HG03460 (cell line): Measurements from ENCODE around the gene ITPK1.

Experiments
- ATAC-seq: cut with Tn5 transposase; IDR thresholded peaks from one replicate; pipeline ENCODE4 v1.9.1; 2021; ENCODE audit not compliant: unreplicated experiment

Gene ITPK1

GRCh38 chr14:93012506-93012905, 103.2 kb downstream of the ITPK1 start:
- ATAC-seq: no peak

DNA sequence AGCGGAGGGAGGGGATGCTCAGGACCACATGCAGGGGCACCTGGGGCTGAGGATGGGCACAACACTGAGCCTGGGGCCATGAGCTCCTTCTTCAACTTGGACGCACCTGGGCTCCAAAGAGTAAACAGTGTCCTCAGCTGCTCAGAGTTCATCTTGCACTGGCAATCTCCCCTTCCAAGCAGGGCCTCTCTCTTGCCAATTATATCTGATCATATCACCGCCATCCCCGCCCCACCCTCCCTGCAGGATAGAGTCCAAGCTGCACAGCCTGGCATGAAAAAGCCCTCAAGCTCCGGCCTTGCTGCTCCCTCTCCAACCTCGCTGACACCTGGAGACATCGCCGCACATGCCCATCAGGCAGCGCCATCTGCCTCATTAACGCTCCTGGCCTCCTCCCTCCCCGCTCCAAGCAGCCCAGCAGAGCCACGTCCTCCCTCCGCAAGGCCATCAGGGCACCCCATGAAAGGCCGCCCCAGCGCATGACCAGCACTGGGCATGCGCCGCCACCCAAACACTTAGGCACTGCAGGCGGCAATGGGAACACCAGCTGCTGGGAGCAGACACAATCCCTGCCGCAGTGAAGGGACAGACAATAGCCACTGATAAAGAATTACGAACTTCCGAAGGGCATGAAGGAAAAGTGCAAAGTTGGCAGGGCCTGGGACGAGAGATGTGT, 103.9 kb downstream of the ITPK1 start:
- ATAC-seq: no peak

DNA sequence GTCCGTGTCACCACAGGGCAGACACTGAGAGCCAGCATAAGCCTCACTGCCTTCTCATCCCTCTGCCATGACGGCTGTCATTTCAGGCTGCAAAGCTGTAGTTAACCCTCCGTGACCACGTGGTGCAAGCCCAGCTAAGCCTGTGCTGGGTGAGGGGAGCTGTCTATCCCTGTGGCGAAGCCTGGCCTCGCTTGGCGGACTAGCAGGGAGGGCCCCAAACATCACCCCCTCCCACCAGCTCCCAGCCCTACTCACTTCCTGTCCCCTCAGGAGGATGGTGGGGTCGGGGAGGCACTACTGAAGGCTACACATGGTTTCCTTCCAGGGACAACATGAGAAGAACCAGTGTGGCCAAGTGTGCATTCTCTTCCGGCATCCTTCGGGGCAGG, 104.6 kb downstream of the ITPK1 start:
- ATAC-seq: no peak

DNA sequence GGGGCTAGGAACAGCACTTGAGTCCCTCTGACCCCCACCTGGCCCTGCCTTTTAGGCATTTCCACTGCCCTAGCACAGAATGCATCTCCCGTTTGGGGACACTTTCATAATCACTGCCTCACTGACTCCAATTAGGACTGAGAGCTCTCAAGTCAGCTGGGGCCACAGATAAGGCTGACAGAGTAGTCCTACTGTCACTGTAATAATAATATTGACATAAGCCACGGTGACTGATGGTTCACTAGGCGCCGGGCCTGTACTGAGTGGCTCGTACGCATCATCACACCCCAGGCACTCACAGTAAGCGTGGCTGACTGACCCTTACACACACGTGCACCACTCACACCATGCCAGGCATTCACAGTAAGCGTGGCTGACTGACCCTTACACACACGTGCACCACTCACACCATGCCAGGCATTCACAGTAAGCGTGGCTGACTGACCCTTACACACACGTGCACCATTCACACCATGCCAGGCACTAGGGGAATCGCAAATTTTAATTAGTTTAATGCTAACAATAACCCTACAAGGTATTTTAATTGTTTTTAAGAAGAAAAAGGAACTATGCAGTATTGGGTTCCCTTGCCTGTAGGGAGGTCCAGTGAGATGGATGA, 105.1 kb downstream of the ITPK1 start:
- ATAC-seq: no peak

DNA sequence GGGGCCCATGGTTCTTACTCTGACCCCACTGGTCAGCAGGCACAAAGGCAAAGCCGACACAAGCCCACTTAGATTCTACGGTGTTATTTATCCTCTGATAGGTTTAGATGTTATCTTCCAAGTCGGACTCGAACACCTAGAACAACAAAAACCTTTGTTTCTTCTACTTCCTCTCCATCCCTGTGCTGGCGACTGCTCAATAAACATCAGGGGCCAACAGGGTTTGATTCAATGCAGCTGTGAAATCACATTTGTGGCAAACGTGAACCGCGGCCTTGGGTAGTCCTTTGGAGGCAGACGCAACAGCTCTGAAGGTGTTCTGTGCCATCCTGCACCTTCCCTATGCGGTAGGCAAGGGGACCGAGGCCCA, 105.6 kb downstream of the ITPK1 start:
- ATAC-seq: no peak

DNA sequence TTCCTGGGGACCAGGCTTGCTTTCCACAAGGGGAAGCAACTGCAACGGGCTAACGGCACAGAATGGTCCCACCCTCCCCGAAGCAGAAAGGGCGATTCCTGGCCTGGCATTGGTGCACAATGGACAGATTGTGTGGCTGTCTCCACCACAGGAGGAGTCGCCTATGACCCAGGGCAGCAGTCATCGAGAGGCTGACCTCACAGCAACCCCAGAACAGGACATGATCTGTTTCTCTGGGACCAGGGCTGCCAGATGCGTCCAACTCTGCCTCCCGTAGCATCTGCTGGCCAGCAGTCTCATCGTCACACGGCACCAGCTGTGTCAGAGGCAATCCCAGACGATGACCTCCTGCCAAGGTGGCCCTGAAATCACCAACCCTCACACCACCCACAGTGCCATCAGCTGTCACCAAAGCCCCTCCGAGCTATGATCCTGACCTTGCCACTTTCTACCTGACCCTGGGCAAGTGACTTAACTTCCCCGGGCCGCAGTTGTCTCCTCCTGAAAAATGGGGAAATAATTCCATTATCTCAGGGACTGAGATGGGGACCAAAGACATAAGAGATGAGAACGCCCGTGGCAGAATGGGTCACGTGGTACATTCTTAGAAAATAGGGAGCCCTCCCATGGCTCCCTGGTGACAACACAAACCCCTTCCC, 106.1 kb downstream of the ITPK1 start:
- no peak for ATAC-seq

DNA sequence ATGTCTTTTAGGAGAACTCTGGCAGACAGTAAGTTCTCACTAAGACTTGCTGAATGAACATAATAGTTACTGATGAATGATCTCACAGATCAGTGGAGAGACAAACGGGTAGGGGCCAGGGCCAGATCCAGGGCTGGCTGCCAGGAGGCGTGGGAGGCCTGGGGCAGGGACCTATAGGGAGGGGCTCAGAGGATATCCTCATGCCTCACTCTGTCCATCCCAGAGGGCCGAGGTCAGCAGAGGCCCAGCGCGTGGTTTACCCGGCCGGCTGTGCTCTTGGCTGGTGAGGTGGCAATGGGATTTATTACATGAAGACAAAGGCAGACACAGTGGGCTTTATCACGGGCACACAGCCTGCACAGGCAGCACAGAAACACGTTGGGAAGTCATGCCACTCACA, 107.3 kb downstream of the ITPK1 start:
- ATAC-seq: no peak

- ATAC-seq: no peak
These were observed 108.3 kb downstream of the ITPK1 start for GRCh38 chr14:93007225-93007997.

DNA sequence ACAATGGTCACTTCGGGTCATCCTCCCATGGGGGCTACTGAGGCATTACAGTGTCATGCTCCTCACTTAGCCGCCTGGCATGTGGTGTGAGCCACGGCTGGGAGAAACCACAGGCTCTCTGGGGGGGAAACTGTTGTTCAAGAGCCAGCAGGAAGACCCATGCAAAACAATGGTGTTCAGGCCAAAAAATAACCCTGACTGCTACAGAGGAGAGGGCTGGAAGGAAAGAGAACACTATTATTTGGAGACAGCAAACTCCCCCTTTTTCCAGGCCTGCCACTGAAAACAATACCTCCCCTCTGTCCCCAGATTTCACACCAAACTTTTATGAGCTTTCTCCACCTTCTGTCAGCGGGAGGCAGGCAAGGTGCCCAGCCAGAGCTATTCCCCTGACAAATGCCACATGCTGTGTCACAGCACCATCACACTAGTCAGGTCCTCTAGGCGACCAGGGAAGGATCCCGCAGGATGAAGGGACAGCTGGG, 109.1 kb downstream of the ITPK1 start:
- no peak for ATAC-seq

DNA sequence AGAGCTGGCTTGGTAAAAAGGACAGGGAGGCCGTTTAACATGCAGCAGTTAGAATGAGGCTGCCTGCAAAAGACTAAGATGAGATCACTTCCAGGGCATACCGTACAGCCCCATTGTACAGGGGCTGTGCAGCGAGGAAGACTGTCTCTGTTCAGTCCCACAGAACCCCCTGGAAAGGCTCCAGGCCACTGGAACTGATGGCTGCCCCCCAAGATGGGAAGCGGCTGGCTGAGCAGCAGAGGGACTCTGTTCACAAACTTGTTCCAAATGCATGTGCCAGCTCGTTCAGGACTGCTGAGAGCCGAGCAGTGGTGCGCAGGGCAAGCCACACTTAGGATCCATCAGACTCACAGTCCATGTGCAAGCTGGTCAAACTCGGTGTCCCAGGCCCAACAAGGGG, 109.9 kb downstream of the ITPK1 start:
- no peak for ATAC-seq

- ATAC-seq: no peak
These were observed 110.5 kb downstream of the ITPK1 start for GRCh38 chr14:93005135-93005813.

- ATAC-seq: no peak
These were observed 111.0 kb downstream of the ITPK1 start for GRCh38 chr14:93004699-93005082.

DNA sequence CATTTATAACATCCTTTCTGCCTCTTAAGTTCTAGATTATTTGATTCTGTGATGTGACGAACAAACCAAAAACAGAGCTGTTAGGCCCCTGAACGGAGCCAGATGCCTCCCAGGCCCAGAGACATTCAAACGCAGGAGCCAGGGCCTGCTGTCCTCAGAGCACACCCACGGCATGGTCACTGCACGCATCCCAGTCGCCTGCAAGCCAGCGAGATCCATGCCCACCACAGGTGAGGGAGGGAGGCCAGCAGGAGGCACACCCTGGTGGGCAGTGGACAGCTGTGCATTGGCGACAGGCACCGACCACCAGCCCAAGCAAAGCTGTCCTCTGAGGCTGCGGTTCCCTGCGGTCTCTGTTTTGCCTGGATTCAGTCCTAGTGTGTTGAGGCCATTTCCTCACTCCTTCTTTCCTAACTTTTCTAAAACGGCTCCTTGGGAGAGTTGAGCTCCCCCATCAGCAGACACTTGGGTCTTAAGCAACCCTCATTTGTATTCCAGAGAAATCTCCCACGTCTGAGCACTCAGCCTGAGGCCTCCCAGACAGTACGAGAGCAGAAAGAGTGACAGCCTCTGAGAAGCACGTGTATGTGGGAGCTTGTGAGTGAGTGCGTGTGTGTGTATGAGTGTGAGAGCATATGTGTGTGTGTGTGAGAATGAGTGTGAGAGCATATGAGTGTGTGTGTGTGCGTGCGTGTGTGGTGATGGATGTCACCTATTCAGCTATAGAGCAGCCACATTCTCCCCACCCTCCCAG, 111.6 kb downstream of the ITPK1 start:
- no peak for ATAC-seq

DNA sequence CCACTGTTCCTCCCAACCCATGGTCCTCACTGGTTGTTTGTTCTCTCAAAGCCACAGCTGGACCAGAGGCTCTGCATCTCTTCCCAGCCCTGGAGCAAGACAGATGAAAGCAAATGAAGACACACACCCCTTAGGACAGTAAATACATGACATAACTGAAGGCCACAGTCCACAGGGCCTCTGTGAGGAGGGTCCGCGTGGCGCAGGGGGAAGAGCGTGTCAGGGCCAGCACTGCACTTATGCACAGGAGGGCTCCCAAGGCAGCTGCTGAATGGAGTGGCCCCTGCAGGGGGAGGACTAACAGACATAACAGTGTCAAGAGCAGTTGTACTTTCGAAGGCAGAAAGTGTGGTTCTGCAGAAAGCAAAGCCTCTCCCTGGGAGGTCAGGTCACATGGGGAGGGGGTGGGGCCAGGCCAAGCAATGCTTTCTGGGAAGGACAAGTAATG, 112.8 kb downstream of the ITPK1 start:
- ATAC-seq: no peak

- ATAC-seq: no peak
These were observed 113.7 kb downstream of the ITPK1 start for GRCh38 chr14:93002049-93002448.

DNA sequence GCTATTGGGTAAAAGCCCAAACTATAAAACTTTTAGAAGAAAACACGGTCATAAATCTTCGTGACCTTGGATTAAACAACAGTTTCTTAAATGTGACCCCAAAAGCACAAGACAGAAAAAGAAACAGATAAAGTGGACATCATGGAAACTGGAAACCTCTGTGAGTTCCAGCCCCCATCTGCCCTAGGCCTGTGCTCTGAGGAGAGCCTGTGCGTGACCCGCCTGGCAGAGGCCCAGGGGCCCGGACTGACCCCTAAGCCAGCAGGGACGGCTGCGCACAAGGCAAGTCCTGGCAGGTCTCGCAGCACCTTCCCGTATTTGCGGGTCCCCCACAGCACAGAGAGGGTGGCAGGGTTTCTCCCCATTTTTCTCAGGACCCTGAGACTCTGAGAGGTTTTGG, 116.8 kb downstream of the ITPK1 start:
- ATAC-seq: no peak

DNA sequence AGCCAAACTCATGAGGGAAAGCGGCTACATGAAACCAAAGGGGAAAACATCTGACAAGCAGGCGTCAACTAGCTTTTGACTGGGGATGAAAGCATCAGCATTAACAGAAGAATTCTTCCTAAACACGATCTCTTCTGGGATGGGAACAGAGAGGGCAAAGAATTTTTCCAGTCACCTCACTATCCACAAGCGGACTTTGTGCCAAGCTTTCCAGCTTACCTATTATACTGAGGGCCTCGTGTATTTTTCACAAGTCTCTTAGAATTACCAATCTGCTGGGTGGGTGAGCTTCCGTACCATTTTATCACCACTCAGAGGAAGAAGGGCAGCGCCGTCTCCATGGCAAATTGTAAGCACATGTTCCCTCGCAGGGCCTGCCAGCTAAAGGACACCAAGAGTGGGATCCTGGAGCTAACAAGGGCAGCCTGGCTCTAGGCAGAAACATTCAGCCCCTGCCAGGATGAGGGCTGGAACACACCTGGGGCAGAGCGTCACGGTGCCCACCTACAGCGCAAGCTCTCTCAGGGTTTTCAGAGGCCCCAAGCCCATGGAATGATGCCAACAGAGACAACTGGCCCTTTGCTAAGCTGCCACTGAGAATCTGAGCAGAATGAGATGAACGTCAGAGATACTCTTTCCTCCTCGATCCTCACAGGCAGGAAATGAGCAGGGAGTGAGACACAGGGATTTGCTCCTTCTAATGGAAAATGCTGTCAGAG, 118.2 kb downstream of the ITPK1 start:
- ATAC-seq: no peak

- no peak for ATAC-seq
These were observed 120.1 kb downstream of the ITPK1 start for GRCh38 chr14:92995620-92996019.

DNA sequence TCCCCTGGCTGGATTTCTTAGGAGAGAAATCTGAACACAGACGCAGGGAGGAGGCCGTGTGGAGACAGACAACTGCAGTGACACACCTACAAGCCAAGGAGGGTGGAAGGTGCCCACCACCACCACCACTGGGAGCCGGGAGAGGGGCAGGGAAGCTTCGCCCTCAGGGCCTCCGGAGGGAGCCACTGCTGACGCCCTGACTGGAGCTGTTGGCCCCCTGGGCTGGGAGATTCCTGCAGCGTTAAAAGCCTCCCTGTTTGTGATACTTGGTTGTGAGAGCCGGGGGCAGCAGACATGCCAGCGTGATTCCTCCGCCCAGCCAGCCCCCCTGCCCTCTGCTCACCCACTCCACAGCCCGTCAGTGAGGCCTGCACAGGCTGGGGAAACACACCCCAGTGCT, 120.8 kb downstream of the ITPK1 start:
- ATAC-seq: no peak
